A549 (cell line): ENCODE results near the gene MGME1.

Source experiments
- CHD2 ChIP-seq: fragments of 150-350 bp; IDR thresholded peaks from 2 replicates; pipeline ENCODE4 v1.6.1; 2014; ENCODE audit warnings: low read length; ENCODE audit not compliant: partially characterized antibody
- CTCF ChIP-seq: fragments of >200 bp; sonication (Bioruptor Twin); formaldehyde crosslinking; IDR thresholded peaks from 3 replicates; pipeline ENCODE4 v1.5.1; 2016
- EP300 ChIP-seq, 2 experiments: fragments of >200 bp; sonication (Bioruptor Twin); formaldehyde crosslinking; IDR thresholded peaks; 2 replicates in 1 of 2; 3 replicates in 1 of 2; pipeline ENCODE4 v1.6.1; 2016 to 2017
- FOSL2 ChIP-seq, 2 experiments: fragments of 450-650 bp in 1 of 2; fragments of >200 bp in 1 of 2; sonication (Bioruptor Twin) in 1 of 2; formaldehyde crosslinking; IDR thresholded peaks; 2 replicates each; pipeline versions ENCODE4 v1.5.0 to v1.6.1; 2016 to 2020; ENCODE audit warnings: mild to moderate bottlenecking in 1 of 2, moderate library complexity in 1 of 2
- JUNB ChIP-seq: fragments of >200 bp; sonication (Bioruptor Twin); formaldehyde crosslinking; IDR thresholded peaks from 2 replicates; pipeline ENCODE4 v1.6.1; 2016
- MAFK ChIP-seq: fragments of 450-650 bp; IDR thresholded peaks from 2 replicates; pipeline ENCODE4 v1.6.1; 2014; ENCODE audit not compliant: partially characterized antibody
- MAX ChIP-seq: IDR thresholded peaks from 2 replicates; pipeline ENCODE4 v1.6.1; 2012
- MAZ ChIP-seq: fragments of 150-350 bp; IDR thresholded peaks from 2 replicates; pipeline ENCODE4 v1.6.1; 2014; ENCODE audit warnings: antibody characterized with exemption, low read depth, low read length, borderline replicate concordance
- PBX3 ChIP-seq: IDR thresholded peaks from 2 replicates; pipeline ENCODE4 v1.6.1; 2012
- POLR2A ChIP-seq: IDR thresholded peaks from 2 replicates; pipeline ENCODE4 v1.6.1; 2012; ENCODE audit warnings: mild to moderate bottlenecking, low read length
- RAD21 ChIP-seq, 2 experiments: fragments of >200 bp in 1 of 2; sonication (Bioruptor Twin) in 1 of 2; formaldehyde crosslinking in 1 of 2; IDR thresholded peaks in 1 of 2; conservative IDR thresholded peaks in 1 of 2; 2 replicates in 1 of 2; 3 replicates in 1 of 2; pipeline ENCODE4 v1.6.1; 2012 to 2018; ENCODE audit warnings: inconsistent platforms in 1 of 2
- REST ChIP-seq: fragments of 200-600 bp; sonication (generic); IDR thresholded peaks from 2 replicates; pipeline ENCODE4 v1.6.1; 2016; ENCODE audit warnings: antibody characterized with exemption, mild to moderate bottlenecking, moderate library complexity
- ZFP36 ChIP-seq: fragments of 450-650 bp; IDR thresholded peaks from 2 replicates; pipeline ENCODE4 v1.6.1; 2014; ENCODE audit warnings: borderline replicate concordance; ENCODE audit not compliant: partially characterized antibody

DNA sequence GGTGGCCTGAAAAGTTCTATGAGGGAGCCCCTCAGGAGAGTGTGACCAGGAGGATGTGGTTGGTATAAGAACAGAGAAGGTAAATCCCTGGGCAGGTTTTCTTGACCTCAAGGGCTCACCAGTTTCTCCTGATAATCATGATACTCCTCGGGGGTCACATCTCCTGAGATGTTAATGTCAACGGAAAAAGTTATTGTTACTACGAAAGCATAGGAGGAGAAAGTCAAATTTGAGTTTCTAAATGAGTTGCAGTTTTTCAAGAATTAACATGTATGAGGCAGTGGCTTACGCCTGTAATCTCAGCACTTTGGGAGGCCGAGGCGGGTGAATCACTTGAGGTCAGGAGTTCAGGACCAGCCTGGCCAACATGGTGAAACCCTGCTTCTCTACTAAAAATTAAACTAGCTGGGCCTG, 23.4 kb downstream of the MGME1 start:
- no peak for TF ChIP-seq PBX3
- no peak for TF ChIP-seq CTCF
- TF ChIP-seq JUNB: no peak
- TF ChIP-seq CHD2: no peak
- no peak for TF ChIP-seq RAD21 (conservative IDR thresholded peaks at IDR 0.05 in 1 of 2, IDR thresholded peaks at IDR 0.05 in 1 of 2)
- no peak for TF ChIP-seq FOSL2 (IDR thresholded peaks at IDR 0.05)
- TF ChIP-seq FOSL2 (CRISPR knock-in tag; IDR thresholded peaks at IDR 0.05): no peak
- no peak for TF ChIP-seq EP300 (IDR thresholded peaks at IDR 0.05)
- TF ChIP-seq REST: no peak
- no peak for TF ChIP-seq MAX
- TF ChIP-seq MAFK: no peak
- TF ChIP-seq MAZ: no peak
- no peak for TF ChIP-seq ZFP36
- no peak for TF ChIP-seq POLR2A
